ENCODE data around the gene CRIP1.

CRIP1 gene

GRCh38 chr14:105469456-105470349 lies 17.0 kb upstream of the CRIP1 start:
- in situ Hi-C loops (cut with HindIII; ENCODE audit: low sequenced_read_pairs) = loop anchor here (5.0 kb wide), 2 partner anchors 67 to 112 kb away; no protein-coding TSS in a partner anchor

- in situ Hi-C loops (cut with HindIII; ENCODE audit: low sequenced_read_pairs) = no loop called here
Measured at GRCh38 chr14:105470350-105471296, 16.1 kb upstream of the CRIP1 start.

DNA sequence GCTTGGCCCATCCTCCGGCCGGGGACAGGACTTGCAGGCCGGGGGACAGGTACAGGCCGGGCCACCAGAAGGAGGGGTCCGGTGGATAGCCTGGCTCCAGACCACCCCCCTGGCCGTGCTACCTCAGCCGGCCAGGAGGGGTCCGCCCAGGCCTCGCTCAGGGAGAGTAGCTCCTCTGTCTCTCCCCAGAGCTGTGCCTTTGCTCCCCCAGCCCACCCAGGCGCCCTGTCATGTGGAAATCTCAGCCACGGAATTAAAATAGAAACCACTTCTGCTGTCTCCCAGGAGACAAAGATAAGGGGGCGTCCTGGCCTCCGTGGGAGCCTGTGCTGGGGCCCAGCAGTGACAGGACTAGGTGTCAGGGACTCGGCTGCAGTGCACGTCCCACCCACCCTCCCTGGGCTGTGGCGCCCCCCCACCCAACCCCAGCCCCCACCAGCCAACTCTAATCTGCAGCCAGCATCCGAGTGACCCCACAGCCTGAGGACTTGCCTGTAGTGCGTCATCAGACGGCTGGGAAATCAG lies 15.3 kb upstream of the CRIP1 start:
- in situ Hi-C loops (cut with HindIII; ENCODE audit: low sequenced_read_pairs) = no loop called here

- in situ Hi-C loops (cut with HindIII; ENCODE audit: low sequenced_read_pairs) = no loop called here
Measured at GRCh38 chr14:105471823-105472485, 14.7 kb upstream of the CRIP1 start.

- in situ Hi-C loops (cut with HindIII; ENCODE audit: low sequenced_read_pairs) = no loop called here
Measured at GRCh38 chr14:105472486-105472991, 14.1 kb upstream of the CRIP1 start.

GRCh38 chr14:105473033-105473676 lies 13.5 kb upstream of the CRIP1 start:
- in situ Hi-C loops (cut with HindIII; ENCODE audit: low sequenced_read_pairs) = no loop called here

- in situ Hi-C loops (cut with HindIII; ENCODE audit: low sequenced_read_pairs) = no loop called here
Measured at GRCh38 chr14:105473677-105474482, 12.8 kb upstream of the CRIP1 start.

- in situ Hi-C loops (cut with HindIII; ENCODE audit: low sequenced_read_pairs) = no loop called here
Measured at GRCh38 chr14:105474483-105475268, 12.0 kb upstream of the CRIP1 start, which contains the start of gene CRIP2. Gene CRIP2, plus strand, starts transcription at chr14:105474821. Its CDS starts 42 bp downstream, at chr14:105474863.

DNA sequence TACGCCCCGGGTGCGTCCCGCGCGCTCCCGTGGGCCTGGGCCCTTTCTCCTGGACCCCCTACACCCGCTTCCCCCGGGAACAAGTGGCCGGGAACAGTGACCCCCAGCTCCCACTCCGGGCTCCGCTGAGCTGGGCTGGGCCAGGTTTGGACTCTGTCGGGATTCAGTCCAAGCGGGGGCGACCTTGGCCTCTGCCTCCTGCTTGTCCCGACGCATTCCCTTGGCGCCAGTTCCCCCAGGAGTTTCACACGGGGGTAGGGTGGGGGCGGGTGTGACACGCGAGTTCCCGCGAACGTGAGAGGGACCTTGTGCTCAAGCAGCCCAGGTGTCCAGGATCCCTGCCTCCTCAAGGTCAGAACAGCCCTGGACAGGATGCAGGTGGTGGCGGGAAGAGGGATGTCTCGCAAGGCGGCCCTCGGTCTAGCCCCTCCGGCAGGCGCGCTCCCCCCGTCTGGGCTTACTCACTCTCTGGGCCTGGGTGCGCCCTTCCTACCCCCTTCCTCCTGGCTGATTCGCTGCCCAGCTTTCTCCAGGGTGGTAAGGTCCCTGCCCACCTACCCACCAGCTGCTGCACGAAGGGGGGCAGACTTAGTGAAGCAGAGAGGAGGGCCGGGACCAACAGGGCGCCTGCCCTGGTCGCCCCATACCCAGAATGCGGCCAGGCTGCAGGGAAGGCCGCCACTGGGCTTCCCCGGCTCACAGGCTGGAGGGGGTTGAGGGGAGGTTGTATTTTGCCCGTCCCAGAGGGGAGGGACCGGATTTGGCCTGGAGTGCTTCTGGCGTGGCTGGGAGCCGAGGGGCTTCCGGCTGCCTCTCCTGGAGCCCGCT lies 11.2 kb upstream of the CRIP1 start:
- in situ Hi-C loops (cut with HindIII; ENCODE audit: low sequenced_read_pairs) = no loop called here

GRCh38 chr14:105476097-105476830 lies 10.4 kb upstream of the CRIP1 start:
- in situ Hi-C loops (cut with HindIII; ENCODE audit: low sequenced_read_pairs) = no loop called here

GRCh38 chr14:105476831-105477659 lies 9.6 kb upstream of the CRIP1 start:
- in situ Hi-C loops (cut with HindIII; ENCODE audit: low sequenced_read_pairs) = no loop called here

DNA sequence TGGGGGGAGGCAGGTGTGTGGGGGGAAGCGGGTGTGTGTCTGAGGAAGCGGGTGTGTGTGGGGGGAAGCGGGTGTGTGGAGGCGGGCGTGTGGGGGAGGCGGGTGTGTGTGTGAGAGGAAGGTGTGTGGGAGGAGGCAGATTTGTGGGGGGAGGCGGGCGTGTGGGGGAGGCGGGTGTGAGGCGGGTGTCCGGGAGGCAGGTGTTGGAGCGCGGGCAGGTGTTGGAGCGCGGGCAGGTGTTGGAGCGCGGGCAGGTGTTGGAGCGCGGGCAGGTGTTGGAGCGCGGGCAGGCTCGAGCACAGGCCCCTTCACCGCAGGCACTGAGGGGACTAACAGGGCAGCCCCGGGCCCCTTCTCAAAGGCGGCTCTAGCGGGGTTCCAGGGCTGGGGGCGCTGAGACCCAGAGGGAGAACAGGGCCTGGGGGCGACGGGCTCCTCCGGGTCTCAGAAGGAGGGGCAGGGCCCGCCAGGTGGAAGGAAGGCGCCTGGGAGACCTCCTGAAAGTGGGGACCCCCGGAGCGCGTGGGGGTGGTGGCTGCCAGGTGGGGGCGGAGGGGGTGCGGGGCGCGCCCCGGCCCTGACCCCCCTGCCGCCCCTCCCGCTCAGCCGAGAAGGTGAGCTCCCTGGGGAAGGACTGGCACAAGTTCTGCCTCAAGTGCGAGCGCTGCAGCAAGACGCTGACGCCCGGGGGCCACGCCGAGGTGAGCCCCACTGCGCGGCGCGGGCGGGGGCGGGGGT lies 8.9 kb upstream of the CRIP1 start:
- in situ Hi-C loops (cut with HindIII; ENCODE audit: low sequenced_read_pairs) = no loop called here

- in situ Hi-C loops (cut with HindIII; ENCODE audit: low sequenced_read_pairs) = no loop called here
Measured at GRCh38 chr14:105478398-105479251, 8.1 kb upstream of the CRIP1 start.

DNA sequence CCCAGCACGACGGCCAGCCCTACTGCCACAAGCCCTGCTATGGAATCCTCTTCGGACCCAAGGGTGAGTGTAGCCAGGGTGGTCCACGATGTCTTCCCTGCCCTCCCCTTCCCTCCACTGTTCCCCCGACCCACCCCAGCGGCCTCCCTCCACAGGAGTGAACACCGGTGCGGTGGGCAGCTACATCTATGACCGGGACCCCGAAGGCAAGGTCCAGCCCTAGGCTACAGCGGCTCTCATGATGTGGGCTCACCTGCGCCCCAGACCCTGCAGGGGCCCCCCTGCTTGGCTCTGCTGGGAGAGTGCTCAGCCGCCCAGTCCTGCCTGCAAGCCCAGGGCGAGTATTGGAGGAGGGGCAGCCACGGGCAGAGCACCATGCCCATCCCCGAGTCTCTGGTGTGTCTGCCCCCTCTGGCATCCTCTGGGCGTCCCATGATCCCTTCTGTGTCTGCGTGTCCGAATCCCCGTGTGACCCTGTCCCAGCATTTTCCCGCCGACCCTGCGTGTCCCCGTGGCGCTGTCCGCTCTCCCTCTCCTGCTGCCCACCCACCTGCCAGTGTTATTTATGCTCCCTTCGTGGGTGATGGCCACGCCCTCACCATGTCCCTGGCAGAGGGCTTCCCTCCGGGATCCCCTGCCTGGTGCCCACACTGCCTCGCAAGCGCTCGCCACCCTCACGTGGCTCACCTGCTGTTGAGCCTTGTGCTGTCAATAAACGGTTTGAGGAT lies 7.1 kb upstream of the CRIP1 start:
- in situ Hi-C loops (cut with HindIII; ENCODE audit: low sequenced_read_pairs) = no loop called here
